HL-60/S4 treated with retinoic acid at 250 ng/mL for 4 days and 3 days (cell line): Measurements from ENCODE around the gene C11orf68.

Source experiments
- in situ Hi-C: fragments of 300-500 bp; cut with MboI; formaldehyde crosslinking; loops from 2 replicates; pipeline ENCODE4 v1.7.0; 2022; ENCODE audit warnings: low sequenced_read_pairs

Gene C11orf68

DNA sequence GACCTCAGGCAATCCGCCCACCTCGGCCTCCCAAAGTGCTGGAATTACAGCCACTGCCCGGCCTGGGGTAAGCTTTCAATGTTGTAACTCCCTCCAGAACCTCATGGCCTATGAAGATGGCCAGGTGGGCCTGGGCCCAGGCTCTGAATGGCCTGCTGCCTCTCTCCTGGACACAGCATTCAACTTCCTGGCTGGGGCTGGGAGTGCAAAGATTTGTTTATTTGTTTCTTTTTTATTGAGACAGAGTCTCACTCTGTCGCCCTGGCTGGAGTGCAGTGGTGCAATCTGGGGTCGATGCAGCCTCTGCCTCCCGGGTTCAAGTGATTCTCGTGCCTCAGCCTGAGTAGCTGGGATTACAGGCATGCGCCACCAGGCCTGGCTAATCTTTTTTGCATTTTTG, 25.9 kb upstream of the C11orf68 start:
- in situ Hi-C loops = no loop called here

DNA sequence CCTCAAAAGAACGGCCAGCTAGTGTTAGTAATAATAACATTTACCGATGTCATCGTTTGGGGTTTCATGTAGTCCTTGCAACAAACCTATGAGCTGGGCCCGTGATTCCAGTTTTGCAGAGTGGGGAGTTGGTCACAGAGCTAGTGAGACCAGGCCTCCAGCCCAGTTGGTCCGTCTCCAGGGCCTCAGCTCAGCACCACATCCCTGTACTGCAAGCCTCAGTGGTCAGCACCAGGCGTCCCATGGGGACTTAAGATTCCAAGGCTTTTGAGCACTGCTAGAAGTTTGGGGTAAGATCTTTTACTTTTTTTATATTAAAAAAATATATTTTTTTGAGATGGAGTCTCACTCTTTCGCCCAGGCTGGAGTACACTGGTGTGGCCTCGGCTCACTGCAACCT, 25.3 kb upstream of the C11orf68 start:
- in situ Hi-C loops = no loop called here

DNA sequence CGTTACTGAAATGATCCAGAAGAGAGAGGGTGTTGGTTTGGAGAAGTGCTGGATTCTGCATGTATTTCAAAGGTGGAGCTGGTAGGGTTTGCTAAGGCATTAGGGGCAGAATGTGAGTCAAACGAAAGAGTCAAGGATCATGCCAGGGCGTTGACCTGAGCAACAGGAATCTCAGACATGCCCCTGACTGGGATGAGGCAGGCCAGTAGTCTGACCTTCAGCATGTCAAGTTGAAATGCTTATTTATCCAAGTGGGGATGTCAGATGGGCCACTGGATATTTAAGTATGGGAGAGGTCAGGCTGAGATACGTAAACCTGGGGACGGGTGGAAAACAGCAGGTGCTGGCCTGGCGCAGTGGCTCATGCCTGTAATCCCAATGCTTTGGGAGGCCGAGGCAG, 23.7 kb upstream of the C11orf68 start:
- in situ Hi-C loops = no loop called here

GRCh38 chr11:65941720-65942310, 23.0 kb upstream of the C11orf68 start:
- in situ Hi-C loops = no loop called here

DNA sequence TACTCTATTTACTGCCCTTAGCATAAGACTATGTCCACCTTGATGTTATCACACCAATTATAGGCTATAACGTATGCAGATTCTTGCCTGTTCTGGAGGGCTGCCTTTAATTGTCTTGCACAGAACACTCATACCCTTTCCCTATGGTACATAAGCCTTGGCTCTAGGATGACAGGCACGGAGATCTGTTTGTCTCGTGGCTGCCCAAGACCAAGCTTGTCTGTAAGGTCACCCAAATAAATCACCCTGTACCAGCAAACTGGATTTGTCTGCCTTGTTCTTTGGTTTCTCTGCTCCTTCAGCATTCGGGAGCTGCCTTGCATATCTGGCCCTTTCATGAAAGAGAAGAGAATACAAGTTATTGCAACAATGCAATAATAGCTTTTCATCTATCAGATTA, 18.9 kb upstream of the C11orf68 start:
- in situ Hi-C loops = no loop called here

GRCh38 chr11:65934014-65934413, 15.2 kb upstream of the C11orf68 start:
- in situ Hi-C loops = no loop called here

GRCh38 chr11:65932558-65932919, 13.7 kb upstream of the C11orf68 start:
- in situ Hi-C loops = no loop called here

- in situ Hi-C loops = no loop called here
Measured at GRCh38 chr11:65931773-65932557, 13.1 kb upstream of the C11orf68 start.

DNA sequence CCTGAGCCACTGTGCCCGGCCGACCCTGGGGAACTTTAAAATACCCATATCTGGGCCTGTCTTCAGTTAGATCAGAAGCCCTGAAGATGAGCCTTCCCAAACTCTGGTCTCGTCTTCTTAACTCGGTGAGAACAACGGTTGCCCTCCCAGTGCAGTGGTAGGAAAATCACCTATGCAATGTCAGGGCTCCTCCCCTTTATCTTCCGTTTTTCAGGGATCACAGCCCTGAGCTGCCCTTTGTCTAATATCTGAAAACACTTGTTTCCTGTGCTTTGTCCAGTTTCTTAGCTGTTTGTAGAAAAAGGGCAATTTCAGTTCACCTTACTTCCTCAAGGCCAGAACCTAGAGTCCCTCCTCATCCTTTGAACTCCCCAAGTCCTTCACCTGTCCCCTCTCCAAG, 9.8 kb upstream of the C11orf68 start:
- in situ Hi-C loops = no loop called here

- in situ Hi-C loops = no loop called here
Measured at GRCh38 chr11:65927904-65928397, 9.1 kb upstream of the C11orf68 start.

DNA sequence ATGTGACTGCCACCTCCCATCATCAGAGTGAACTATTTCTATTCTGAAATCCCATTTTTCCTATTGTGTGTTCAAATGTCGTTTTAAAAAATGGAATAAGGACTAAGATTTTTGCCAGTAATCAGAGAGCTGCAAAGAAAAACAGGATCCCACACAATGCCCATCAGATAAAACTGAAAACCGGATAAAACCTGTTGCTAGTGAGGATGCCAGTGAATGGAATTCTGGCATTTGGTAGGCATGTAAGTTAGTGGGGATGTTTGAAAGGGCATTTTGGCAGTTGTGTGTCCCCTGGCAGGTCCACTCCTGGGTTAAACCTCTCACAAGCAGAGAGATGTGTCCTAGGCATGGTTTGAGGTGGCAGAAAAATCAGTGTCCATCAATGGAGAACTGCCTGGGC, 6.5 kb upstream of the C11orf68 start:
- in situ Hi-C loops = no loop called here

GRCh38 chr11:65922565-65922964, 3.7 kb upstream of the C11orf68 start:
- in situ Hi-C loops = no loop called here

DNA sequence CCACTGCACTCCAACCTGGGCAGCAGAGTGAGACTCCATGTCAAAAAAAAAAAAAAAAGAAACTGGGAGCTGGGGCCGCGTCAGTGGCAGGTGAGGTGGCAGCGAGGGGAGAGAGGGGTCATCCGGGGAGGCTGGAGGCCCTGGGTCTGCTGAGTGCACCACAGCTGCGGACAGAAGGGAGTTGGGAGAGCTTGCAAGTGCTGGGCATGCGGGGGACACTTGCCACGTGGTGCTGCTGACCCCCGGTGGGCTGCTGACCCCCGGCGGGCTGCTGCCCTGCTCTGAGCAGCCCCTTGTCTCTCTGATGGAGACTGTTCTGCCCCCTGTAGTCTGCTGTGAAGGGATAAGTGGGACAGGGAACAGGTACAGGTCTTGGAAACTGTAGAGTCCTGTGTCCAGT, 3.0 kb upstream of the C11orf68 start:
- in situ Hi-C loops = no loop called here

GRCh38 chr11:65921033-65921555, 2.2 kb upstream of the C11orf68 start:
- in situ Hi-C loops = no loop called here

DNA sequence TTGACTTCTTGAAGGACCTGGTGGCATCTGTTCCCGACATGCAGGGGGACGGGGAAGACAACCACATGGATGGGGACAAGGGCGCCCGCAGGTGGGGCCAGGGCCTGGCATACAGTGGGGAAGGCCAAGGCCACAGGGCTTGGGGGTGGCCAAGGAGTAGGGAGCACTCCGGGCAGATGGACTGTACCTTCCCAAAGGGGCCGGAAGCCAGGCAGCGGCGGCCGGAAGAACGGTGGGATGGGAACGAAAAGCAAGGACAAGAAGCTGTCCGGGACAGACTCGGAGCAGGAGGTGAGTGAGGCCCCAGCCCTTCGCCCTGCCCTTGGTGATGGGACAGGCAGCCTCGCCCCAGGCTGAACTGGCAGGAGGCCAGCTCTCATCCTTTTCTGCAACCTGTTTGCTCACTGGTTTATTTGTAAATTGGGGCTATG, 1.5 kb upstream of the C11orf68 start:
- in situ Hi-C loops = no loop called here

DNA sequence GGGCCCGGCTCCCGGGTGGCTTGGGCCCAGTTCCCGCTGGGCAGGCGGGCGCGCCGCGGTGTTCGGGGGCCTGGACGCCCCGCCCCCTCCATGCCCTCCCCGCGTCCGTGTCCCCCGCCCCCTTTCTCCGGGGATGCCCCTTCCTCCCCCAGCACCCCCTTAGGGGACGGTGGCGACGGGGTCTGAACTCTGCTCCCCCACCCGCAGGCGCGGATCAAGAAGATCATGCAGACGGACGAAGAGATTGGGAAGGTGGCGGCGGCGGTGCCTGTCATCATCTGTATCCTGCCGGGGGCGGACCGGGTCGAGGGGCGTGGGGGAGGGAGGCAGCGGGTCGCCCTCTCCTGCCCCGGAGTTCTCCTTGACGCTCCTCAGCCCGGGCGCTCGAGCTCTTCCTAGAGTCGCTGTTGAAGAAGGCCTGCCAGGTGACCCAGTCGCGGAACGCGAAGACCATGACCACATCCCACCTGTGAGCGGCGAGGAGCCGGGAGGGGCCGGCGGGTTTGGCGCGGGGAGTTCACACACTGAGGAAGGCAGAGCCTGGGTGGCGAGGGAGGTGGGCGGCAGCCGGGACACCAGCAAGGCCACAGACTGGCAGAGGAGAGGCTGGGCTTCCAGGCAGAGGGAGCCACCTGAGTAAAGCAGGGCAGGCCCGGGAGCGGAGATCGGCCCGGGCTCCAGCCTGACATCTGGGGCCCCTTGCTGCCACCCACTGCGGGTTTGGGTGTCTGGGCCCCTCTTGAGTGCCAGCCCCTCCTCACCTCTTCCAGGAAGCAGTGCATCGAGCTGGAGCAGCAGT, 910 bp upstream of the C11orf68 start:
- in situ Hi-C loops = no loop called here

DNA sequence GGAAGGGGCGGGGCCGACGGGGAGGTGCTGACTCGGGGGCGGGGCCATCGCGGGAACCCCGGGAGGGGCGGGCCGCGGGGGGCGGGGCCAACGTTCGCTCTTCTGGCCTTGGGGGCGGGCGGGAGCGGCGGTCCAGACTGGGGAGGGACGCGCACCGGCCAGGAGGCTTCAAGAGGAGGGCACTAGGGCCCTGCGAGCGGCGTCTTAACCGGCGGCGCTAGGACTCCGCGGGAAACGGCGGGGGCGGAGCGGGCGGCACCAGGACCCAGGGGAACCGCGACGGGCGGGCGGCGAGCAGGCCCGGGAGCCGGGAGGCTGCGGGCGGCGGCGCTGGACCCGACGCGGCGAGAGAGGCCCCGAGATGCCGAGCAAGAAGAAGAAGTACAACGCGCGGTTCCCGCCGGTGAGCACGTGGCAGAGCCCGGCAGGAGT, 295 bp upstream of the C11orf68 start, which contains the start of gene DRAP1:
Gene DRAP1, plus strand, starts transcription at position 286 of the 432 bp plus-strand sequence. Its CDS starts 76 bp downstream, at position 362.
- in situ Hi-C loops = no loop called here

DNA sequence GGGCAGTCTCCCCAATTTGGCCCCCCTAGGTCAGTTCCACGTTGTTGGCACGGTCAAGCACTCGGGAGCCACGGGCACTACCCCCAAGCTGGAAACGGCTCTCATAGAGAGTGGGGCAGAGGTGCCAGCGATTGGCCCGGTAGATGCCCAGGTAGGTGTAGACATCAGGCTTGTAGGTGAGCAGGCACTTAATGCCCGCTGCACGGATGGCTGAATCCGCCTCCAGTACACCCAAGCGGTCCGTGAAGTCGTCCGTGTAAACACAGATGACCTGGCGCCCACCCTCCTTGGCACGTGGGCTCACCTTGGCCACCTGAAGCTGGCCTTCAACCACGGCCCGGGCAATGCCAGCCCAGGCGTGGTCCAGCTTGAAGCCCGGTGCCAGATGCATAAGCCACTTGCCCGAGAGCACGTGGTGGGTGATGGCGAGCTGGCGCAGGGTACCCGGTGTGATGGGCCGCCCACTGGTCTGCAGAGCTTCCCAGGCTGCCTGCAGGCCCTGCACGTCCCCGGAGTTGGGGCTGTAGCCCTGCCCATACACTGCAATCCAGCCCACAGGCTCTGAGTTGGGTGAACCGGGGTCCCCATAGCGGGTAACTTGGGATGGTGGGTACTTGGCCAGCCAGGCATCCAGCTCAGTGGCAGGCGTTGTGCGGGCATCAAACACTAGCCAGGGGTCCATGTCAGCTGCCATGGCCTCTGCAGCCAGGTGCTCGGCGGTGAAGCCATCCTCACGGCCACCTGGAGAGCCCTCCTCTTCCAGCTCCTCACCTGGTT, 1.2 kb downstream of the C11orf68 start:
- in situ Hi-C loops = no loop called here

DNA sequence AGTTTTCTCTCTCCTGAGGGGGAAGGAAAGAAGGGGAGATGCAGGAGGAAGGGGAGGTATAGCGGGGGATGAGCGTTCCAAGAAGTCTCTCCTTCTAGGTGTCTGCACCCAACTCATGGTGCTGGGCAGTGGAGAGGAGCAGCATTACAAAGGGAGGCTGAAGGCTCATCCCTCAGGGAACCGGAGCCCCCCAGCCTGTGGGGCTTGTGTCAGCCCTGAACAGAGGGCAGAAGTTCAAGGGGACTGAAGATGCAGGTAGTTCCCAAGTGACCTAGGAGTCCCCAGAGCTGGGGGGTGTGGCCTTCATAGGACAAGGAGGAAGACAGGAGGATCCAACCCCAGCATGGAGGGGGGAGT, 1.8 kb downstream of the C11orf68 start:
- in situ Hi-C loops = no loop called here

DNA sequence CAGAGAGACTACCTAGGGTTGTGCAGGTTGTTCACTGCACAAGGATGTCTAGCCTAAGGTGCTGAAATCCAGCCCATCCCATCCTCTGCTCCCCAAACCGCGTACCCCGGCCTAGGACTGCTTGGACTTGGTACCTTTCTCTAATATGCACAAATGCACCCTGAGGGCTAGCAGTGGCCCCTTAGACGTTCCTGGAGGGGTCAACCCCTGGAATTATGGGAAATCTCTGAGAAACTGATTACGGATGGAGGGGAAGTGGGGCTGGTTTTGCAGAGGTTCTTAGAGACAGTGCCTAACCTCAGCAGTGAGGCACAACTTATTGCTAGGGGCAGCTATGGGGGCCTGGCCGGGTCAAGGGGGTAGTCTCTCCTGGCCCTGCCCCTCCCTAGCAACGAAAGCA, 2.5 kb downstream of the C11orf68 start:
- in situ Hi-C loops = no loop called here

DNA sequence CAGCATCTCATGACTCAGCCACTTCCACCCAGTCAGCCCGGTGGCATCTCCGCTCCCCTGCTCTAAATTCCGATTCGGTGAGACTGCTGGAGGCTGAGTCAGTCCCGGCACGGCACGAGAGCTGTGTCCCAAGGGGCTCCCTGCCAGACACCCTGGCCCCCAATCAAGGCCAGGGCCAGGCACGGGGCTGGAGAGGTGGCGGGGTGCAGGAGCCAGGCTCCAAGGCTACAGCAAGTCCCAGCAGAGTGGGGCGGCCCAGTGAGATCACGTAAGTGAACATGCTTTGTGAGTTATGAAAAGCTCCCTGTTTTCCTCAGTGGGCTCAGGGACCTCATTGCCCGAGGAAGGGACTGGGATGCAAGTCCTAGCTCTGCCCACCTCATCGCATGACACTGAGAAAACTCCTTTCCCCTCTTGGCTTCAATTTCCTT, 3.0 kb downstream of the C11orf68 start:
- in situ Hi-C loops = no loop called here
